Ascending aorta (tissue), 2 donors: ENCODE results near the gene ABCB11. TPM values are rescaled to one million over a fixed set of nuclear protein-coding genes. Genes with fewer than 3 reads are reported as not detected.
"Not testable (repeated sequence)": the region's sequence is repeated elsewhere in the genome, so short reads cannot be mapped to it uniquely, and the experiment has no call there.

Experiments
- DNase-seq, 2 donors: peaks; one replicate each; pipeline ENCODE4 v3.0.0-alpha.2; 2019; ENCODE audit warnings: low spot score in 2 of 2
- H3K27ac ChIP-seq, 2 donors: fragments of 200-600 bp; sonication (generic); one replicate each; pipeline ENCODE4 v1.5.1; 2016 to 2017; ENCODE audit warnings: mild to moderate bottlenecking in 1 of 2
- H3K27me3 ChIP-seq: fragments of 200-600 bp; sonication (generic); one replicate; pipeline ENCODE4 v1.5.1; 2017
- H3K36me3 ChIP-seq, 2 donors: fragments of 200-600 bp; sonication (generic); one replicate each; pipeline ENCODE4 v1.5.1; 2016
- H3K4me1 ChIP-seq, 2 donors: fragments of 200-600 bp; sonication (generic); one replicate each; pipeline ENCODE4 v1.5.1; 2016 to 2017; ENCODE audit warnings: mild to moderate bottlenecking in 1 of 2
- H3K4me3 ChIP-seq, 2 donors: fragments of 200-600 bp; sonication (generic); one replicate each; pipeline ENCODE4 v1.5.1; 2016 to 2017; ENCODE audit warnings: mild to moderate bottlenecking in 1 of 2
- H3K9me3 ChIP-seq, 2 donors: fragments of 200-600 bp; sonication (generic); one replicate each; pipeline ENCODE4 v1.5.1; 2016
- CTCF ChIP-seq, 3 experiments: fragments of 200-600 bp in 2 of 3; fragments of 450-650 bp in 1 of 3; sonication (generic) in 2 of 3; IDR thresholded peaks; one replicate each; pipeline ENCODE4 v1.5.1; 2016 to 2019; ENCODE audit warnings: antibody characterized with exemption in 3 of 3, mild to moderate bottlenecking in 1 of 3, moderate library complexity in 1 of 3
- intact Hi-C: fragments of 100-400 bp; cut with DNase I; formaldehyde crosslinking; loops from one replicate; pipeline ENCODE4 v1.15.1; 2023
- total RNA-seq: library from RNA; depleted of rRNA; stranded (reverse); fragments of >200 nt; gene quantifications from one replicate; pipeline ENCODE4 v1.1.0, GENCODE V29; 2016

ABCB11 gene
- total RNA-seq, 1 donor from 2014 or later, result not detected

DNA sequence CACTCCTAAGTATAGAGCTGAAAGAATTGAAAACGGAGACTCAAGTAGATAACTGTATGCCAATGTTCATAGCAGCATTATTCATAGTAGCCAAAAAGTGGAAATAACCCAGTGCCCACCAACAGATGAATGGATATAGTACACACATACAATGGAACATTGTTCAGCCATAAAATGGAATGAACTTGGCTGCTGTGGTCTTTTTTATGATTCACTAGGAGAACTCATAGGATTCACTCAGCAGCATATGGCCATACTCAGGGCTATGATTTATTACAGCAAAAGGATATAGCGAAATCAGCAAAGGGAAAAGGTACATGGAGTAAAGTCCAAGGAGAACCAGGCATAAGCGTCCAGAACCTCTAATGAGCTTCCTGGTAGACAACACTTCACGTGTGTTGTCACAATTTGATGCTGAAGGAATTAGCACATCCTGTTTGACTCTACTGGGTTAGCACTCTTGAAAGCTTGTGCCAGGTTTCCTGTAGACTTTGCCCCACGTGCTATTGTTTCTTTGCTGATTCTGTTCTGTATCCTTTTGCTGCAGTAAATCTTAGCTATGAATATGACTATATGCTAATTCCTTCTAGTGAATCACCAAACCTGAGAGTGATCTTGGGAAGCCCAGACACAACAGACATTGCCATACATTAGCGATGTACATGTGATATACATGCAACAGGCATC, 156.6 kb downstream of the ABCB11 start:
- intact Hi-C loops, result no loop called here
- DNase-seq, result no peak
- H3K27me3 ChIP-seq, result no peaks in the 10 kb centered on the region
- no peak overlapping the region for H3K27ac ChIP-seq
- TF ChIP-seq CTCF (IDR thresholded peaks at IDR 0.05), result no peak
- no peaks in the 10 kb centered on the region for H3K9me3 ChIP-seq
- H3K36me3 ChIP-seq, result no peaks in the 10 kb centered on the region
- no peaks in the 10 kb centered on the region for H3K4me1 ChIP-seq
- H3K4me3 ChIP-seq, result no peak overlapping the region

DNA sequence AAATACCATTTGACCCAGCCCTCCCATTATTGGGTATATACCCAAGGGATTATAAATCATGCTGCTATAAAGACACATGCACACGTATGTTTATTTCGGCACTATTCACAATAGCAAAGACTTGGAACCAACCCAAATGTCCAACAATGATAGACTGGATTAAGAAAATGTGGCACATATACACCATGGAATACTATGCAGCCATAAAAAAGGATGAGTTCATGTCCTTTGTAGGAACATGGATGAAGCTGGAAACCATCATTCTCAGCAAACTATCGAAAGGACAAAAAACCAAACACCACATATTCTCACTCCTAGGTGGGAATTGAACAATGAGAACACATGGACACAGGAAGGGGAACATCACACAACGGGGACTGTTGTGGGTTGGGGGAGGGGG, 160.3 kb downstream of the ABCB11 start:
- H3K27ac ChIP-seq, intact Hi-C loops, H3K9me3 ChIP-seq, H3K27me3 ChIP-seq, H3K36me3 ChIP-seq, H3K4me3 ChIP-seq, DNase-seq, H3K4me1 ChIP-seq: not testable (repeated sequence)

Other genes with a start within 250 kb of the ABCB11 start
- 7.8 TPM for gene NOSTRIN, start 228.7 kb downstream of the ABCB11 start, total RNA-seq
- gene SPC25, start 140.9 kb downstream of the ABCB11 start, total RNA-seq, result not detected
- gene G6PC2, start 130.0 kb downstream of the ABCB11 start, total RNA-seq, result not detected
- gene DHRS9, start 38.2 kb upstream of the ABCB11 start, total RNA-seq, result not detected